T-helper 2 cell treated with Interferon-gamma antibody and Interleukin-4, amounts not matched to agents 5 μg/mL and 100 μg/mL, for 36 hours (primary cell): ENCODE data around the gene CNTN1.

Source experiments
- DNase-seq: peaks from one replicate; pipeline ENCODE4 v3.0.0; 2021; ENCODE audit warnings: low spot score
- H3K27ac Mint-ChIP-seq: one replicate; pipeline ENCODE4 v1.8.0; 2021; ENCODE audit warnings: mild to moderate bottlenecking, mixed read lengths
- H3K27me3 Mint-ChIP-seq: one replicate; pipeline ENCODE4 v1.8.0; 2021; ENCODE audit warnings: low read depth, mixed read lengths
- H3K36me3 Mint-ChIP-seq: one replicate; pipeline ENCODE4 v1.8.0; 2021; ENCODE audit warnings: low read depth, mixed read lengths
- H3K4me1 Mint-ChIP-seq: one replicate; pipeline ENCODE4 v1.8.0; 2021; ENCODE audit warnings: low read depth, mixed read lengths
- H3K4me3 Mint-ChIP-seq: one replicate; pipeline ENCODE4 v1.8.0; 2022; ENCODE audit warnings: mild to moderate bottlenecking, moderate library complexity, mixed read lengths
- H3K9me3 Mint-ChIP-seq: one replicate; pipeline ENCODE4 v1.8.0; 2021; ENCODE audit warnings: mixed read lengths

The CNTN1 gene

DNA sequence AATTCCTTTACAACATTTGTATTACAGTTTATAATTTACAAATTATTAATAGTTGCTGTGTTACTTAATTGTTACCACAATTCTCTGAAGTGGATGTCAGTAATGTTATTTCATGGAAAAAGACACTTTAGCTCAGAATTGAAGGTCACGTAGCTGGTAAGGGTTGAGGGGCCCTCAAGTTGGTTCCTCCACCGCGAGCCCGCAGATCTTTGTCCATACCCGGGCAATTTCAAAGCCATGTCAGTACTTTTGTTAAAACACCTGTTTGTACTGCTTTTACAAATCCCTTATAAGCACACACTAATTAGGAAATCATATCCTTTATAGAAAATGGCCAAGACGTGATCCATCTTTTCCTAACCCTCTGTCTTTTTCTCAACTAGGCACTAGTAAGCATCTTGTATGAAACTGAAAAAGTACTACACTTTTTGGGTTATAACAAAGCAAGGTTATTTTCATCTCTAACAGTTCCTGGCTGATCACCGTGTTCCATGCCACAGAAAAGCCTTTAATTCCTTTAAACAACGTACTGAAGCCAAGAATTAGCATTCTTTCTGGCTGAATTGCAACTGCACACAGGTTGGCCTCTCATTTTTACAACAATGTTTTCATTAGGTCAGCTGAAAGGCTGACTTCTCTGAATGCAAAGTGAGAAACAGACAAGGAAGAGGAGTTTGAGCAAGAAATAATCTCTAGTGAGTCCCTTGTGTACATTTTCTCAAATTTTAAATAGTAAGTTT, 76.1 kb downstream of the CNTN1 start:
- H3K27me3 Mint-ChIP-seq, result no peaks in the 10 kb centered on the region
- DNase-seq, result no peak
- H3K9me3 Mint-ChIP-seq, result no peaks in the 10 kb centered on the region
- no peaks in the 10 kb centered on the region for H3K36me3 Mint-ChIP-seq
- no peaks in the 10 kb centered on the region for H3K4me1 Mint-ChIP-seq
- H3K4me3 Mint-ChIP-seq, result no peak overlapping the region
- H3K27ac Mint-ChIP-seq, result no peak overlapping the region

DNA sequence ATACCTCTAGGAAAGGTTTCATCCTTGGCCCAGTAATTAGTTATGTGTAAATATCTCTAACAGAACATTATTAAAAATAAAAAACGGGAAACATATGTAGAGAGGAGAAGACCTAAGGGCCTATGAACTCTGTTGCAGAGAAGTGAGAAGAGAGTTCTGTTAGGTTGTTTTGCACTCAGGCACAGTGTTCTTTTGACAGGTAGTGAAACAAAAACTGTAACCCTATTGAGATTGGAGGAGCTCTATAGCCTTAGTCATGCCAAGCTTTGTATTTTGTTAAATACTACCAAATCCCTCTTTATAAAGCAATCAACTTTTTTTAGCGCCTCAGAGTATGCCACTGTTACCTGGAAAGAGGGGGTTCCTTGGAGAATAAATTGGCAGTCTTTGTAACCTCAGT, 77.6 kb downstream of the CNTN1 start:
- no peaks in the 10 kb centered on the region for H3K36me3 Mint-ChIP-seq
- no peaks in the 10 kb centered on the region for H3K4me1 Mint-ChIP-seq
- no peaks in the 10 kb centered on the region for H3K9me3 Mint-ChIP-seq
- no peak overlapping the region for H3K4me3 Mint-ChIP-seq
- DNase-seq, result no peak
- no peaks in the 10 kb centered on the region for H3K27me3 Mint-ChIP-seq
- no peak overlapping the region for H3K27ac Mint-ChIP-seq

GRCh38 chr12:40770781-40771180, 78.5 kb downstream of the CNTN1 start:
- Mint-ChIP-seq H3K27ac (no peak overlapping the region), H3K36me3 (no peaks in the 10 kb centered on the region), H3K4me3 (no peak overlapping the region), H3K9me3 (no peaks in the 10 kb centered on the region), H3K27me3 (no peaks in the 10 kb centered on the region), H3K4me1 (no peaks in the 10 kb centered on the region)
- no peak for DNase-seq

GRCh38 chr12:40775661-40776060, 83.4 kb downstream of the CNTN1 start:
- H3K27me3 Mint-ChIP-seq, result no peaks in the 10 kb centered on the region
- H3K36me3 Mint-ChIP-seq, result no peaks in the 10 kb centered on the region
- no peak overlapping the region for H3K4me3 Mint-ChIP-seq
- no peaks in the 10 kb centered on the region for H3K9me3 Mint-ChIP-seq
- no peak overlapping the region for H3K27ac Mint-ChIP-seq
- no peaks in the 10 kb centered on the region for H3K4me1 Mint-ChIP-seq
- no peak for DNase-seq

DNA sequence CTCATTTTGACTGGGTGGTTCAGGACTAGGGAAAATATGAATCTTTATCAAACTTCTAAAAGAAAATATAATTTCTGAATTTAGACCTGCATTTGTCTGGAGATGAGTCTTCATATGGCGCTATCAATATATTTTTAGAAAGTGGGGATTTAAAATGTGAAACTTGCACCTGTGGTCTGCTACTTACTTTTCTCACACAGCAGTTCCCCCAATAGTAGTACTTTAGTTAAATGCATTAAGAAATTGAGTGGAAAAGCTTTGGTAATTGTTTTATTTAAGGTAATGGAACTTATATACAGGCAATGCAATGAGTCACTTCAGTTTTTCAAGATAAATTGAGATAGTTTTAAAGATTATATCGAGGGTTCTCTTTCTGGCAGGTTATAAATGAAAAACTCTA, 91.9 kb downstream of the CNTN1 start:
- Mint-ChIP-seq H3K4me3 (no peak overlapping the region), H3K36me3 (no peaks in the 10 kb centered on the region), H3K27me3 (no peaks in the 10 kb centered on the region), H3K9me3 (peaks cover 7% of the 10 kb centered on the region), H3K4me1 (no peaks in the 10 kb centered on the region), H3K27ac (no peak overlapping the region)
- DNase-seq, result no peak

GRCh38 chr12:40788276-40788675, 96.0 kb downstream of the CNTN1 start:
- Mint-ChIP-seq H3K36me3 (no peaks in the 10 kb centered on the region), H3K9me3 (peaks cover 7% of the 10 kb centered on the region), H3K27ac (no peak overlapping the region), H3K27me3 (no peaks in the 10 kb centered on the region), H3K4me3 (no peak overlapping the region), H3K4me1 (no peaks in the 10 kb centered on the region)
- DNase-seq, result no peak

DNA sequence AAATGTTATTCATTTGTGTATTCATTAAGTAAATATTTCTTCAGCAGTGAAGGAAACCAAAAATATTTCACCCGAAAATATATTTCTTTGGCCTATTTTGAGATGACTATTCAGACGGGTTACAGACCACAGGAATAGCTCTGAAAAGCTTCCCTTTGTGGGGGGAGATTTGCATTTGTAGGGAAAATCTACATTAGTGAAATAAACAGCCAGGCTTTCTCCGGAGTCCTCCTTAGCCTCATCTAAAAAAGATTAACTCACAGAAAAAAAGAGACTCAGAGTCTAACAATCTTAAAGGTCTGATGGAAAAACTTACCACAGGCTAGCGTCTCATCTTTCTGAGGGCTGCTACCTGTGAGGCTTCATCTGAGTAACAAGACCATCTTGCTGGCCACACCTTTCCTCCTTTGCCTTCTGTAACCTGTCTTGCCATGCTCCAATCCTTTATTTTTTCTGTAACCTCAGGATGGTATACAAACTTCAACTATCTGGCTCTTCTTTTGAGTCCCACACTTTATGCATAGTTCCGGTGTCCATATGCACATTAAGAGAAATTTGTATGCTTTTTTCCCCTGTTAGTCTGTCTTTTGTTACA, 100.7 kb downstream of the CNTN1 start:
- no peaks in the 10 kb centered on the region for H3K36me3 Mint-ChIP-seq
- no peak for DNase-seq
- no peaks in the 10 kb centered on the region for H3K27me3 Mint-ChIP-seq
- H3K9me3 Mint-ChIP-seq, result no peaks in the 10 kb centered on the region
- H3K27ac Mint-ChIP-seq, result no peak overlapping the region
- H3K4me3 Mint-ChIP-seq, result no peak overlapping the region
- H3K4me1 Mint-ChIP-seq, result no peaks in the 10 kb centered on the region

DNA sequence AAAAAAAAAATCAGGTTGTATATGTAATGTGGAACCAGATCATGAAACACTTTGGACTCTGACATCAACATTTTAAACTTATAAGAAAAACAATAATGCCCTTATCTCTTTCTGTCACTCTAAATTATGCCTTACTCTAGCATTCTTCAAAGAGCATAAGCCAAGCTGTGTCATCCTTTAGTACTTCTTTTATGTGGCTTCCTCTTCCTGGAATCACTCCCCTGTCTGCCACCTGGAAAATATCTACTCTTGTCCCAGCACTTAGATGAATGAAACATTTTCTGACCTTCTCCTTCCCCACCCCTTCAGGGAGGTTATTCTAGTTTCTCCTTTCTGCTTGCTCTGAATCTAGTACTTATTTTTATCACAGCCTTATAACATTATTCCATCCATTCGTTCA, 101.2 kb downstream of the CNTN1 start:
- H3K4me1 Mint-ChIP-seq, result no peaks in the 10 kb centered on the region
- H3K4me3 Mint-ChIP-seq, result no peak overlapping the region
- no peak for DNase-seq
- no peak overlapping the region for H3K27ac Mint-ChIP-seq
- no peaks in the 10 kb centered on the region for H3K9me3 Mint-ChIP-seq
- H3K27me3 Mint-ChIP-seq, result no peaks in the 10 kb centered on the region
- H3K36me3 Mint-ChIP-seq, result no peaks in the 10 kb centered on the region

DNA sequence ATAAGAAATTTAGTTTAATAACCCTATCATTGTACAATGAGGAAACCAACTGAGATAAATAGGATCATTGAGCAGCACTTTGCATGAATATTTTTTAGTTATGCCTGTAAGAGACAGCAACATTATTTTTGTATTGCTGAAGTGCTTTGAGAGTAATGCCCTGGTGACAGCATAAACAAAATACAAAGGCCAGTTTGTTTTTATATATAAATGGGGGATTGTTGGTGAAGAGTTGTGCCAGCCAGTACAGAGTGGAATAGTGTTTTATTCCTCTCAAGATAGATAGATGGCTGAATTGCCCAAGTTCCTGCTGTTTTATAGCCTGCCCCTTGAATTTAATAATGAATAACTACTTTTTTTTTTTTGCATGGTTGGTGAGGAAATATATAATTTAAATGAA, 101.8 kb downstream of the CNTN1 start:
- Mint-ChIP-seq H3K9me3 (no peaks in the 10 kb centered on the region), H3K27me3 (no peaks in the 10 kb centered on the region), H3K4me3 (no peak overlapping the region), H3K4me1 (no peaks in the 10 kb centered on the region), H3K27ac (no peak overlapping the region), H3K36me3 (no peaks in the 10 kb centered on the region)
- no peak for DNase-seq

GRCh38 chr12:40801082-40801481, 108.8 kb downstream of the CNTN1 start:
- H3K27me3 Mint-ChIP-seq, result no peaks in the 10 kb centered on the region
- no peak for DNase-seq
- no peaks in the 10 kb centered on the region for H3K4me1 Mint-ChIP-seq
- no peaks in the 10 kb centered on the region for H3K9me3 Mint-ChIP-seq
- no peak overlapping the region for H3K4me3 Mint-ChIP-seq
- no peak overlapping the region for H3K27ac Mint-ChIP-seq
- no peaks in the 10 kb centered on the region for H3K36me3 Mint-ChIP-seq

DNA sequence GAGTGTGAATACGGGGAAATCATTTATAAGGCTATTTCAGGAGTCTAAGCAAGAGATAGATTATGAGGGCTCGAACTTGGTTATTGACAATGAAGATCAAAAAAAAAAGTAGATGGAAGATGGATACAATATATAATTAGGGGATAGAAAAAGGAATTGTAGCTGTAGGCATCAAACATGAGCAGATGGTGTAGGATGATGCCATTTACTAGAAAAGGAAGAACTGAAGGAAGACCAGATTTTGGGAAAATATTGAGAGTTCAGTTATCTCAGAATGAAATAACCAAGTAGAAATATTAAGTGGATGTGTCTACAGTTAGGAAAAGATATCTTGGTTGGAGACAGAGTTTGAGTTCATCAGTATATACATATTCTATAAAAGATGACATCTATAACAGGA, 109.6 kb downstream of the CNTN1 start:
- no peaks in the 10 kb centered on the region for H3K4me1 Mint-ChIP-seq
- no peaks in the 10 kb centered on the region for H3K36me3 Mint-ChIP-seq
- H3K27ac Mint-ChIP-seq, result no peak overlapping the region
- no peaks in the 10 kb centered on the region for H3K9me3 Mint-ChIP-seq
- no peaks in the 10 kb centered on the region for H3K27me3 Mint-ChIP-seq
- H3K4me3 Mint-ChIP-seq, result no peak overlapping the region
- DNase-seq, result no peak

GRCh38 chr12:40802656-40803055, 110.4 kb downstream of the CNTN1 start:
- DNase-seq, result no peak
- no peaks in the 10 kb centered on the region for H3K36me3 Mint-ChIP-seq
- H3K4me1 Mint-ChIP-seq, result no peaks in the 10 kb centered on the region
- H3K9me3 Mint-ChIP-seq, result no peaks in the 10 kb centered on the region
- no peak overlapping the region for H3K27ac Mint-ChIP-seq
- no peak overlapping the region for H3K4me3 Mint-ChIP-seq
- H3K27me3 Mint-ChIP-seq, result no peaks in the 10 kb centered on the region

DNA sequence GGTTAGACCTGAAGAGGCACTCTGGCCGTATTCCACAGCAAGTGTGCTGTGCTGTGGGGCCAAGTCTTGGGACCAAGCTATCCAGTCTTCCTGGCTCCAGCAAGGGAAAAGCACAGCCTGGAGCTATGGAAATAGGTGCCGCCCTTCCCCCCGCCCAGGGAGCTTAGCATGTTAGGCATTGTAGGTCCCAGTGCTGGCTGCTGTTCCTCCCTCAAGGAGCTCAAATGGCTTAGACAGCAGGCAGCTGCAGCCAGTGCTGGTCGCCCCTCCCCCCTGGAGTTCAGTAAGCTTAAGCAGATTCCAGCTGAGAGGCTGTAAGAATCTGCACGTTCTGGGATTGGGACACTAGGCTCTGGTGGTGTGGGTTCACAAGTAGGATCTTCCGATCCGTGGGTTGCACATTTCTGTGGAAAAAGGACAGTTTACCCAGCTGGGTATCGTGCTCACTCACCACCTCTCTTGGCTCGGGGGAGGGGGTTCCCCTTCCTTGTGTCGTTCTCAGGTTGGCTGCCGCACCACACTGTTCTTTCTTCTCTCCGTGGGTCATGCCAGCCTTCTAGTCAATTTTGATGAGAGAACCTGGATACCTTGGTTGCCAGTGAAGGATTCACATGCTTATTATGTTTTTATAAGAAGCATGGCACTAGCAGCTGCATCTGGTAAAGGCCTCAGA, 127.3 kb downstream of the CNTN1 start:
- no peak for DNase-seq
- Mint-ChIP-seq H3K9me3 (peaks cover 8% of the 10 kb centered on the region), H3K36me3 (no peaks in the 10 kb centered on the region), H3K27me3 (no peaks in the 10 kb centered on the region), H3K4me3 (no peak overlapping the region), H3K27ac (no peak overlapping the region), H3K4me1 (no peaks in the 10 kb centered on the region)

DNA sequence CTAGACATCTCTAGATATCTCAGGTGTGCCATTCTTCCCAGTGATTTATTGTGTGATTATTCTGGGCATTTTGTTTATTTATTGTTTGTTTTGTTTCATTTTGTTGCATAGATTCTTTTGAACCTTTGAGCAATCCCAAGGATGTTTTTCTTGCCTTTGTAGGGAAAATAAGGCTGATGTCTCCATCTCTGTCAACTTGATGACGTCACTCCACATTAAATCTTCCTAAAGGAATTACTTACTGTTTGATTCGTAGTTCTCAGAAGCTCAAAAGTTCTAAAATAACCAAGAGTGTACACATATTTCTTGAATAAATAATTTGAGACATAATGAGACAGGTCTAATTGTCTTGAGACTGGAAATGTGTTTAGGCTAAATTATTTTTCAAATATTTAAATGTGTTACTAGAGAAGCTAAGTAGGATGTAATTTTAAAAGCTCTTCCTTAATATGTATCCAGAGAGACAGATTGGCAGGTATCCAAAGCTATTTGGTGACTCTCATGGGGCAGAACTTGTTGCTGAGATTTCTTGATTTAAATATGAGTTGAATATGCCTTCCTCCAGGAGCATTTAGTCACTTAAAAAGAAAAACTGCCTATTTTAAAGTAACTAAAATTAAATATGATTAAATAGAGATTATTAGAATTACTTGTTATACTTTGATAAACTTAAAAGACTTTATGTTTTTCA, 128.7 kb downstream of the CNTN1 start:
- Mint-ChIP-seq H3K27me3 (no peaks in the 10 kb centered on the region), H3K9me3 (peaks cover 8% of the 10 kb centered on the region), H3K36me3 (no peaks in the 10 kb centered on the region), H3K4me1 (no peaks in the 10 kb centered on the region), H3K27ac (no peak overlapping the region), H3K4me3 (no peak overlapping the region)
- no peak for DNase-seq
